Testis (tissue), 2 donors: ENCODE results near the gene ANO2.

Experiments
- POLR2A ChIP-seq: fragments of 450-650 bp; IDR thresholded peaks from one replicate; pipeline ENCODE4 v1.6.1; 2017; ENCODE audit warnings: antibody characterized with exemption, mild to moderate bottlenecking, moderate library complexity
- TF ChIP-seq, protein P1 (sequence below), 3 experiments: fragments of 450-650 bp in 2 of 3; fragments of 200-600 bp in 1 of 3; sonication (generic) in 1 of 3; IDR thresholded peaks; one replicate each; pipeline ENCODE4 v1.5.1; 2016 to 2019; ENCODE audit warnings: antibody characterized with exemption in 3 of 3, mild to moderate bottlenecking in 2 of 3, moderate library complexity in 1 of 3

GRCh38 chr12:5733136-5733755, 211.8 kb downstream of the ANO2 start:
- TF ChIP-seq, protein P1, sequence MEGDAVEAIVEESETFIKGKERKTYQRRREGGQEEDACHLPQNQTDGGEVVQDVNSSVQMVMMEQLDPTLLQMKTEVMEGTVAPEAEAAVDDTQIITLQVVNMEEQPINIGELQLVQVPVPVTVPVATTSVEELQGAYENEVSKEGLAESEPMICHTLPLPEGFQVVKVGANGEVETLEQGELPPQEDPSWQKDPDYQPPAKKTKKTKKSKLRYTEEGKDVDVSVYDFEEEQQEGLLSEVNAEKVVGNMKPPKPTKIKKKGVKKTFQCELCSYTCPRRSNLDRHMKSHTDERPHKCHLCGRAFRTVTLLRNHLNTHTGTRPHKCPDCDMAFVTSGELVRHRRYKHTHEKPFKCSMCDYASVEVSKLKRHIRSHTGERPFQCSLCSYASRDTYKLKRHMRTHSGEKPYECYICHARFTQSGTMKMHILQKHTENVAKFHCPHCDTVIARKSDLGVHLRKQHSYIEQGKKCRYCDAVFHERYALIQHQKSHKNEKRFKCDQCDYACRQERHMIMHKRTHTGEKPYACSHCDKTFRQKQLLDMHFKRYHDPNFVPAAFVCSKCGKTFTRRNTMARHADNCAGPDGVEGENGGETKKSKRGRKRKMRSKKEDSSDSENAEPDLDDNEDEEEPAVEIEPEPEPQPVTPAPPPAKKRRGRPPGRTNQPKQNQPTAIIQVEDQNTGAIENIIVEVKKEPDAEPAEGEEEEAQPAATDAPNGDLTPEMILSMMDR (IDR thresholded peaks at IDR 0.05) = no peak
- no peak for TF ChIP-seq POLR2A
